Osteocyte (in vitro differentiated cells): ENCODE data around the gene MYT1. TPM values are rescaled to one million over a fixed set of nuclear protein-coding genes. Genes with fewer than 3 reads are reported as not detected.
A peak's percentile ranks its signal among the peaks of the same experiment; 100 is the strongest.

Experiments
- DNase-seq: peaks from one replicate; pipeline ENCODE4 v3.0.0; 2021; ENCODE audit warnings: mixed read lengths; ENCODE audit not compliant: unreplicated experiment; ENCODE audit errors: extremely low spot score
- H3K27ac Mint-ChIP-seq: one replicate; pipeline ENCODE4 v1.8.0; 2021; ENCODE audit warnings: mild to moderate bottlenecking, mixed read lengths; ENCODE audit not compliant: unreplicated experiment
- H3K27me3 Mint-ChIP-seq: one replicate; pipeline ENCODE4 v1.8.0; 2021; ENCODE audit warnings: mixed read lengths; ENCODE audit not compliant: unreplicated experiment
- H3K36me3 Mint-ChIP-seq: one replicate; pipeline ENCODE4 v1.8.0; 2021; ENCODE audit warnings: mixed read lengths; ENCODE audit not compliant: unreplicated experiment
- H3K4me1 Mint-ChIP-seq: one replicate; pipeline ENCODE4 v1.8.0; 2021; ENCODE audit warnings: mixed read lengths; ENCODE audit not compliant: unreplicated experiment
- H3K4me3 Mint-ChIP-seq: one replicate; pipeline ENCODE4 v1.8.0; 2021; ENCODE audit warnings: mild to moderate bottlenecking, moderate library complexity, mixed read lengths; ENCODE audit not compliant: unreplicated experiment
- H3K9me3 Mint-ChIP-seq: one replicate; pipeline ENCODE4 v1.8.0; 2021; ENCODE audit warnings: mixed read lengths; ENCODE audit not compliant: unreplicated experiment
- CTCF ChIP-seq: fragments of 200-600 bp; sonication (generic); IDR thresholded peaks from 2 replicates; pipeline ENCODE4 v1.5.0; 2021; ENCODE audit warnings: antibody characterized with exemption, mild to moderate bottlenecking, moderate library complexity
- total RNA-seq: library from RNA; stranded (reverse); gene quantifications from 2 replicates; pipeline ENCODE4 v1.2.1, GENCODE V29; 2021

Gene MYT1
- total RNA-seq, 1 donor from 2014 or later, result not detected

- H3K4me3 Mint-ChIP-seq, result no peak overlapping the region
- H3K4me1 Mint-ChIP-seq, result peaks cover 20% of the 10 kb centered on the region
- no peak for DNase-seq
- peak overlapping the region; percentile 17 for H3K27ac Mint-ChIP-seq
- TF ChIP-seq CTCF, result no peak
- no peaks in the 10 kb centered on the region for H3K9me3 Mint-ChIP-seq
- H3K36me3 Mint-ChIP-seq, result no peaks in the 10 kb centered on the region
- H3K27me3 Mint-ChIP-seq, result peaks cover 4% of the 10 kb centered on the region
These were observed 60.3 kb downstream of the MYT1 start for GRCh38 chr20:64224351-64225170.

- H3K4me1 Mint-ChIP-seq, result peaks cover 20% of the 10 kb centered on the region
- no peaks in the 10 kb centered on the region for H3K9me3 Mint-ChIP-seq
- no peaks in the 10 kb centered on the region for H3K36me3 Mint-ChIP-seq
- no peak for DNase-seq
- H3K4me3 Mint-ChIP-seq, result no peak overlapping the region
- no peak overlapping the region for H3K27ac Mint-ChIP-seq
- H3K27me3 Mint-ChIP-seq, result peaks cover 4% of the 10 kb centered on the region
- no peak for TF ChIP-seq CTCF
These were observed 60.9 kb downstream of the MYT1 start for GRCh38 chr20:64225171-64225595.

GRCh38 chr20:64225828-64226598, 61.8 kb downstream of the MYT1 start:
- DNase-seq, result no peak
- no peak overlapping the region for H3K4me3 Mint-ChIP-seq
- peaks cover 4% of the 10 kb centered on the region for H3K27me3 Mint-ChIP-seq
- no peaks in the 10 kb centered on the region for H3K9me3 Mint-ChIP-seq
- no peak overlapping the region for H3K27ac Mint-ChIP-seq
- H3K36me3 Mint-ChIP-seq, result no peaks in the 10 kb centered on the region
- H3K4me1 Mint-ChIP-seq, result peaks cover 20% of the 10 kb centered on the region
- no peak for TF ChIP-seq CTCF

- peaks cover 20% of the 10 kb centered on the region for H3K4me1 Mint-ChIP-seq
- H3K36me3 Mint-ChIP-seq, result no peaks in the 10 kb centered on the region
- peaks cover 4% of the 10 kb centered on the region for H3K27me3 Mint-ChIP-seq
- no peaks in the 10 kb centered on the region for H3K9me3 Mint-ChIP-seq
- no peak overlapping the region for H3K27ac Mint-ChIP-seq
- no peak for DNase-seq
- no peak overlapping the region for H3K4me3 Mint-ChIP-seq
- TF ChIP-seq CTCF, result no peak
These were observed 62.7 kb downstream of the MYT1 start for GRCh38 chr20:64226686-64227580.
